Activated CD4-positive, alpha-beta T cell treated with anti-CD3 and anti-CD28 coated beads, Interleukin-2, Interleukin-4, amounts not matched to agents 100 ng/mL and 50 ng/mL, durations not matched to agents 16 hours and 8 hours (primary cell): Measurements from ENCODE around the gene ORM1.
A peak's percentile ranks its signal among the peaks of the same experiment; 100 is the strongest.
"Not testable (repeated sequence)": the region's sequence is repeated elsewhere in the genome, so short reads cannot be mapped to it uniquely, and the experiment has no call there.

Source experiments
- DNase-seq: peaks from one replicate; pipeline ENCODE4 v3.0.0-alpha.2; 2020; ENCODE audit warnings: low spot score

ORM1 gene

GRCh38 chr9:114325684-114326254 lies 2.9 kb downstream of the ORM1 start:
- DNase-seq = not testable (repeated sequence)

GRCh38 chr9:114327749-114328148 lies 4.9 kb downstream of the ORM1 start:
- DNase-seq = no peak

- DNase-seq = not testable (repeated sequence)
These were observed 5.5 kb downstream of the ORM1 start for GRCh38 chr9:114328357-114328820.

- not testable (repeated sequence) for DNase-seq
These were observed 6.2 kb downstream of the ORM1 start for GRCh38 chr9:114328937-114329624.

DNA sequence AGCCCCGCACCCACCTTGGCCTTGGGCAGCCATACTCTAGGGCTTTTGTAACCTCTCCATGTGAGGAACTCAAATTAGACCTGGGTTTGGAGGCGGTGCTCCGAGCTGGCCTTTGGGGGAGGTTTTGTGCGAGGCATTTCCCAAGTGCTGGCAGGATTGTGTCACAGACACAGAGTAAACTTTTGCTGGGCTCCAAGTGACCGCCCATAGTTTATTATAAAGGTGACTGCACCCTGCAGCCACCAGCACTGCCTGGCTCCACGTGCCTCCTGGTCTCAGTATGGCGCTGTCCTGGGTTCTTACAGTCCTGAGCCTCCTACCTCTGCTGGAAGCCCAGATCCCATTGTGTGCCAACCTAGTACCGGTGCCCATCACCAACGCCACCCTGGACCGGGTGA lies 6.7 kb downstream of the ORM1 start, which contains the start of gene ORM2:
TSS of gene ORM2 (plus strand) at position 245 of the 398 bp plus-strand sequence. CDS start at position 281, 36 bp downstream.
- not testable (repeated sequence) for DNase-seq

DNA sequence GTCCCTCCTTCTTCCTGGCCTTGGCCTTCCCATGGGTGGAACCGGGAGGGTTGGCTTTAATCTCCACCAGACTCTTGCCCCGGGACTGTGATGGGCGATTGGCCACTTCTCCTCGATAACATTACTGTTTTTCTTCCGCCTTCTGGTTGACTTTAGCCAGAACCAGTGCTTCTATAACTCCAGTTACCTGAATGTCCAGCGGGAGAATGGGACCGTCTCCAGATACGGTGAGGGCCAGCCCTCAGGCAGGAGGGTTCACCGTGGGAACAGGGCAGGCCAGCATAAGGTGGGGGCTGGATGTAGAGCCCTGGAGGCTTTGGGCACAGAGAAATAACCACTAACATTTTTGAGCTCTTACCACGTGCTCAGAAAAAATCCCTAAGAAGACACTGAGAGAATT lies 7.7 kb downstream of the ORM1 start:
- no peak for DNase-seq

GRCh38 chr9:114331229-114332195 lies 8.6 kb downstream of the ORM1 start:
- DNase-seq = not testable (repeated sequence)

DNA sequence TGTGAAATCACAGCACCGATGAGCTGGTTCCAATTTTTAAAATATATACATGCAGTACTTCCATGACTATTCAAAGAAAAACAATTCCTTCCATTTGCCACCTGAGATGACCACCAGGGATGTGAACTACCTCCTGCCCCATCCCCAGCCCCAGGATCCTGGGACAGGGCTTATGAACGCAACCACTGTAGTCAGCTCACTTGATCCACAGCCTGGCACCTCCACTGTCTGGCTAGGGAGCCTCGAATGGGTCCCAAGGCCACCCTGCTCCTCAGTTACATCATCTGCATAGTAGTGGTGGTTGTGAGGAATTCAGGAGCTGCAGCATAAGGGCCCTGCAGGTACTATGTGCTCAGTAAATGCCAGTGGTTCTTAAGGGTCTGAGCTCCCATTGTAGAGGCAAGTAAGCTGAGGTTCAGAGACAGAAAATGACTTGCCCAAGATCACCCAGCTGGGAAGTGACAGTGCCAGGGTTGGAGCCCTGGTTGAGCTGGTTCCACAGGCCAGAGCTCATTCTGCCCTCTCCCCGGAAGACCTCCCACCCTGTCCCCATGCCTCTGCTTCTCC lies 9.7 kb downstream of the ORM1 start:
- DNase-seq = not testable (repeated sequence)

GRCh38 chr9:114333718-114334117 lies 10.8 kb downstream of the ORM1 start:
- not testable (repeated sequence) for DNase-seq

DNA sequence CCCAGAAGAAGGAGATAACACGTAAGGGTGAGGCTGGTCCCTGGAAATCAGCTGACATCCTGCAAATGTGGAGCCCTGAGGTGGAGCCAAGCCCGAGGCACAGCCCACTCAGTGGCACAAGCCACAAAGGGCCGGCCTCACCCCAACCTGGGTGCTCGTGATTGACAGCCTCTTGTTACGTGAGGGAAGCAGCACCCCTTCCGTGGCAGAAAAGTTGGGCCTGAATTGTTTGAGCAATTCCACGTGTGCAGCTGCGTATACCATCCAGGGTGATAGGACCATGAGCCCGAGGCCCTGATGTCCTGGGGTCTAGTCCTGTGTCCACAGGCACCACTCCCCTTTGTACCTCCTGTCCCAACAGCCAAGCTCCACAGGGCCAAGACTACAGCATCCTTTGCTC lies 11.6 kb downstream of the ORM1 start:
- no peak for DNase-seq

DNA sequence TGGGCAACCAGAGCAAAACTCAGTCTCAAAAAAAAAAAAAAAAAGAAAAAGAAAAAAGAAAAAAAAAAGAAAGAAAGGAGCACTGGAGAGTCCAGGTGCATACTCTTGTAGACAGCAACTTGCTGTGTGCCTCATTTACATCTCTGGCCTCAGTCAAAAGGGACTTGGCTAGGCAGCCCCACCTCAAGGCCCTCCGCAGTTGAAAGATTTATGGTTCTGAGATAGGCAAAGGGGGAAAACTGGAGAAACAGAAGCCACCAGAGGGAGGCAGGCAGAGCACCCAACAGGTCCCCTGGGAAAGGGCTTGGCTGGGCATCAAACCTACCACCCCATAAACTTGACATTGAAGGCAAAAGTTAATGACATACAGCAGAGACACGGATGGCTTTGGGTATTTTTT lies 12.8 kb downstream of the ORM1 start:
- DNase-seq = no peak

DNA sequence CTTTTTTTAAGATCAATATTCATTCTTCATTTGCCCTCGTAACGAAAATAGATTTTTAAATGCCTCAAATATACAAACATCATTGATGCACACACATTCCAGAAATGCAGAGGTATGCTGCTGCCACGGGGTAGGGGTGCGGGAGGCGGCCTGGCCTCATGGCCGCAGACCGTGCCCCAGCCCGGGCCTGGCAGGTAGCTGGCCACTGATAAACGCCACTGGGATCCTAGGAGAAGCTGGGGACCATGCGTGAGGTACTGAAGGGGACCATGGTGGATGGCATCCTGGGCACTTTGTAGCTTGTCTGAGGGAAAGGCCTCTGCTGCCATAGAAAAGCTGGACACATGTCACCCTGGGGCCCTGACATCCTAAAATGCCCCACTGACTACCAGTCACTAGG lies 13.3 kb downstream of the ORM1 start:
- DNase-seq = no peak

DNA sequence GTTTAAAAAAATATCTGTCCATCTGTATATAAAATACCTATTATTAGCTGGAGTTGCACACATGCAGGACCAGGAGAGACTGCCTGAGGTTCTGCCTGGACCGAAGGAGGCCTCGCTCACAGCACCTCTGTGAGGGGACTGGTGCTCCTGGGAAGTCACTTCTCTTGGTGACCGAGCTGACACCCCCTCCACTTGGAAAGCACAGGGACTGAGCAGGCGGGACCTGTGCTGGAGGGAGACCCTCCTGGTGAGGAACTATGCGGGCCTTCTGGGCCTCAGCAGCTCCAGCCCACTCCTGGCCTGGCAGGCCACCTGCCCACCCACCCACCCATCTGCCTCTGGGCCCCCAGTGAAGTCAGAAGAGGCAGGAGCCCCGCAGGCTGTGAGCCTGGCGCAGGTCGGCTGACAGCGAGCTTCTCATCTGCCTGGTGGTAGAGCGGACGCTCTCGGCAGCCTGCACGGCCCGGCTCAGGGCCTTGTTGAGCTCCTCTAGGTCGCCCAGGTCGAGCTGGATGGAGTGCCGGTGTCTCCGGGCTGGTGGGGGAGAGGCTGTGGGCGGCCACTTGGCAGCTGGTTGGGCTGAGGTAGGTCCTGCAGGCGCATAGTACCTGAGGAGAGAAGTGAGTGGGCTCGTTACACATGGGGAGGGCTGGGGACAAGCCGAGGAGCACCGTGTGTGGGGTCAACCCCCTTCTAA lies 13.9 kb downstream of the ORM1 start:
- DNase-seq = no peak

GRCh38 chr9:114338187-114338586 lies 15.3 kb downstream of the ORM1 start:
- no peak for DNase-seq

GRCh38 chr9:114339130-114339908 lies 16.4 kb downstream of the ORM1 start:
- DNase-seq = peak; percentile 49

DNA sequence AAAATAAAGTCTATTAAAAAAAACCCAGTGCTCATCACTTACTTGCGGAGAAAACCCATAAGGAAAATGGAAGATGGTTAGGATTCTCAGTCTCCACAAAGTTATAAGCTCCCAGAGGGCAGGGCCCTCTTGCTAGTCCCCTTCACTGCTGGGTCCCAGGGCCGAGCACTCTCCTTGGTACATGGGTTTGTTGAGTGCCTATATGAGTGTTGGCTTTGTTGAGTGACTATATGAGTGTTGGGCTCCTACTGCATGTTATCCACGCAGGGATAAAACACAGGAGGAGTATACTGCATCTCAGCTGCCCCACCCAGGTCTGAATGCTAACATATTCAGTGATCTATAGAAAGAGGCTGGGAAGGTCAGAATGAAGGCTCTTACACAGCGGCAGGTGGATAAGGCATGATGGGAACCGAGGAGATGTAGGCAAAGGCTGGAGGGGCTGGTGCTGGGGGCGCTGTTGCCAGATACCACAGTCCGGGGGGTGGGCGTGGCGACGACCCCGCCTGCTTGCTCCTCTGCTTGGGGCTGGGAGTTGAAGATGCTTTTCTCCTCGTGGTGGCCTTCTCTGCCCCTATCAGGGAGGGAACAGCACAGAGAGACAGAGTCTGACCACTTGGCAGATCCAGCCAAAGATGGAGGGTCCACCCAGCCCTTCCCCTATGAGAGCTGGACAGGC lies 18.4 kb downstream of the ORM1 start:
- DNase-seq = no peak

DNA sequence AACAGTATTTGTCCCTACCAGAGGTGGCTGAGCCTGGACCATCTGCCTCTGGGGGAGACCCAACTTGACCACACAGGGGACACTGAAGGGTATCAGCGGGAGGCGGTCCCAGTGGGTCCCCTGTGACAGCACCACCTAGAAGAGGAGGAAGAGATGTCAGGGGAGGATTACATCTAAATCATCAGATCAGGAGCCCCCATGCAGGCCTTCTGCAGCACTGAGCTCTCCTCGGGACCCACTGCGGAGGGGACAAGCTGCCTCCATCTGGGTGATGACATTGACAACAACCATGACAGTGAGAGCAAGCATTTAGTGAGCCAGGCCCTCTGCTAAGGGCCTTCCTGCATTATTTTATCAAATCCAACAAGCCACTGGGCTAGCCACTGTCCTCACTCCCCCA lies 19.1 kb downstream of the ORM1 start:
- no peak for DNase-seq

- no peak for DNase-seq
These were observed 20.0 kb downstream of the ORM1 start for GRCh38 chr9:114342755-114343440.

GRCh38 chr9:114343471-114344187 lies 20.7 kb downstream of the ORM1 start:
- no peak for DNase-seq
